NCI-H345 treated with DMSO at 0.1 percent for 48 hours (cell line): ENCODE measurements around the gene WHRN.

Source experiments
- DNase-seq: peaks from one replicate; lab custom pipeline; 2025; ENCODE audit not compliant: unreplicated experiment; lab: John Stamatoyannopoulos, UW

WHRN gene

GRCh38 chr9:114505187-114506081, at the start of gene WHRN:
TSS of gene WHRN (minus strand) at chr9:114505473. CDS start at chr9:114504801, 672 bp downstream.
- peak; percentile 88 for DNase-seq

GRCh38 chr9:114553202-114553601, 47.9 kb upstream of the WHRN start:
- no peak for DNase-seq

DNA sequence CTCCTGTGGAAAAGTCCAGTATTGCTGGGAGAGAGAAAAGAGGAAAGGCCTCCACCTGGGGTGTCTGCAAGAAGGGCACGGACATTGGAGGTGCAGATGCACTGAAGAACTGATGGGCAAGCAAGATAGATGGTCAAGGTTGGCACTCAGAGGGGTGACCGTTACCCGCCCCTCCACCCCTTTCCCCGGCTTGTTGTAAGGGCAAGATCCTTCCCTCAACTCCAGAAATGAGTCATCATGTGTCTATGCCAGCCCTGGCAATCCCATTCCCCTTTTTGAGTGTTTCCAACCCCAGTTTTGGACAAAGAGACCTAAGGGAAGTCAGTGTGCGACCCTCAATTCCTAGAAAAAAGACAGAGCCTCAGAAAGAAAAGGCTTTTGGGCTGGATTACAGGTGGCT, 47.4 kb upstream of the WHRN start:
- no peak for DNase-seq

DNA sequence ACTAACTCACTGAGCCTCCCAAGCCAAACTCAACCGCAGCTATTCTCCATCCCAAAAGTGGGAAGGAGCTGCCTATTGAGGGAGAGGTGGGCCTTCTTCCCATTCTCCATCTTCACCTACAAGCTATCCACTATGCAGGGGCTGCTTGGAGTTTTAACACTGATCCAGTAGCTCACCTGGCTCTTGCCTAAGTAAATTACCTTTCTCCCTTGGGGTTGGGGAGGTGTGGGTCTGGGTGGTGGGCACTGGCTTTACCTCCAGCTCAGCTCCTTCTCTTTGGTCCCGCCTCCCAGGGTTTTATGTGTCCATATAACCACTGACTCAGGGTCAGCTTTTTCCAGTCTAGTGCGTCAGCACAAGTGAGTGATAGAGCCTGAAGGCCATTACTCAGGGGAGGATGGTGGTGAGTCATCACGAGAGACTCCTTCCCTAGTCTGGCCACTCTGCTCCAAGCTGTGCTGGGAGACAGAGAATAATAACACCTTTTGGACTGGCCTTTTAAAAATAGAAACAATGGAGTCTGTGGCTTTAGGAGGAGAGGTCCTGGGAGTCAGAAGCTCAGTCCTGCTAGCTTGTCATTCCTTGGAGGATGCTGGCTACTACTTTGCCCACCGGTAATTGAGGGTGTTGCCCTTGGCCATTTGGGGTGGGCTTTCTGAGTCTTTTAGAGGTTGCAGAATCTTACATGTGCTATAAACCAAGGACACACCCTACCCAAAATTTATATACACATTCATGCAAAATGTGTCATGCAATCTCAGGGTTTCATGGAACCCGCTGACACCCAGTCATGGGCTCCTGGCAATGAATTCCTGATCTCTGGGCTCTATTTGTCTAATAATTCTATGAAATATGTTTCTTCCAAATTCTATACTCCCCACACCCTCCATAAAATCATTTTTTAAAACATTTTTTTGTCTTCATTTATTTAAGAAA, 46.7 kb upstream of the WHRN start:
- DNase-seq = no peak

DNA sequence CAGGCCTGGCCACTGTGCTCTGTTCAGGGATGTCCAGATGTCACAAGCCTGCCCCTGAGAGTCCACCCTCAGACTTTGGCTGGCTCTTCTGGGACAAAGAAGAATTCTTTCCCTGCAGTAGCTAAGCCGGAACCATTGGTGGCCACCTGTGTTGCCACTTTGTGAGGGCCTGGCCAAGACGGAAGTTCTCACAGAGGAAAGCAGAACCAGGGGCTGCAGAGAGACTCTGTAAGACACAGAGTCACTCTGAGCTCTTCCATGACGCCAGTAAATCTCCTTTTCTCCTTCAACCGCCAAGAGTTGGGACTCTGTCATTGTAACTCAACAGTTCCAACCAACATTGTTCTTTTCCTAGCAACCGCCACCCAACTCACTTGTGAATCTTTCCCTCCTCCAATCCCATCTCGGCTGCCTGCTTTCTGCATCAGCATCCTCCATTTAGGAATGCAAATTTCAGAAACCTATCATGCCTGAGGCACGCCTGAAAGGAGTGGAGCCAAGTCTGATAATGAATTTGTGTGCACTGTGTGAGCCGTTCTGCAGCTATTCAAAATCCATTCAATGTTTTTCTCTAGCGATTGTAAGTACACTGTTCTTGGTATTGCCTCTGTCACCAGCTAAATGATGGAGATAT, 44.5 kb upstream of the WHRN start:
- DNase-seq = no peak

- DNase-seq = no peak
Observed at GRCh38 chr9:114546851-114547250, 41.6 kb upstream of the WHRN start.

GRCh38 chr9:114545055-114545454, 39.8 kb upstream of the WHRN start:
- DNase-seq = no peak

GRCh38 chr9:114539701-114540380, 34.6 kb upstream of the WHRN start:
- DNase-seq = no peak

DNA sequence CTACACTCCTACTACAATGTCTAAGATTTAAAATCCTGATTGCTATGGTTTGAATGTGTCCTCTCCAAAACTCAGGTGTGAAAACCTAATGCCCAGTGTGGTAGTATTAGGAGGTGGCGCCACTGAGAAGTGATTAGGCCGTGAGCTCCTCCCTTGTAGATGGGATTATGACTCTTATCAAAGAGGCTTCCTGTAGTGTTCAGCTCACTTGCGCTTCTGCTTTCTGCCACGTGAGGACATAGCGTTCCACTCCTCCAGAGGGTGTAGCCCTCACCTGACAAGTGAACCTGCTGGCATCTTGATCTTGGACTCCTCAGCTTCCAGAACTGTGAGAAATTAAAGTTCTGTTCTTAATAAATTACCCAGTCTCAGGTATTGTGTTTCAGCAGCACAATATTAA, 33.0 kb upstream of the WHRN start:
- DNase-seq = no peak

DNA sequence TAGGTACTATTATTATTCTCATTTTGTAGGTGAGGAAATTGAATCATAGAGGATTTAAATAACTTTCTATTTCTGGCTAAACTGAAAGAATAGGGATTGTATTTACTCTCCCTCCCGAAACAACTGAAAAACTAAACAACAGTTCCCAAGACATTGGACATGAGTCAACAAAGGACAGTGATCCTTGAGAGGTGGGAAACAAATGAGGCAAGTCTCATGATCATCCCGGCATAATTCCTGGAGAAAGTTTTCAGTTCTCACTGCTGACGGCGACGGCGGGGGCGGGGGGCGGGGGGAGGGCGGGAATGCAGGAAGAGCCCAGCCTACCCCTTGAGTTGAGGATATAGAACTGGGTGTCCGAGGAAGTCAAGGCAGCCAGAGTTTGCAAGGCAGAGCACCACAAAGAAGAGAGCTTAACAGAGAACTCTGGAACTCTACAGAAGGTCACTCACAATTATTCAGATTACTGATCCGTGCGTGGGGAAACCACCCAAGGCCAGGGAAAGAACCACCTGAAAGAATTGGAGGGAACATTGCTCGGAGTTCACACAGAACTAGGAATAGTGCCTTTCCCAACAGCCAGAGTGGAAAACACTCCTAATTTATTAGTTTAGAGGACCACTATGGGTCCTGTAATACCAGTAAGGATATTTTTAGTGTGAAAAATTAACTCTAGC, 27.4 kb upstream of the WHRN start:
- DNase-seq = no peak

DNA sequence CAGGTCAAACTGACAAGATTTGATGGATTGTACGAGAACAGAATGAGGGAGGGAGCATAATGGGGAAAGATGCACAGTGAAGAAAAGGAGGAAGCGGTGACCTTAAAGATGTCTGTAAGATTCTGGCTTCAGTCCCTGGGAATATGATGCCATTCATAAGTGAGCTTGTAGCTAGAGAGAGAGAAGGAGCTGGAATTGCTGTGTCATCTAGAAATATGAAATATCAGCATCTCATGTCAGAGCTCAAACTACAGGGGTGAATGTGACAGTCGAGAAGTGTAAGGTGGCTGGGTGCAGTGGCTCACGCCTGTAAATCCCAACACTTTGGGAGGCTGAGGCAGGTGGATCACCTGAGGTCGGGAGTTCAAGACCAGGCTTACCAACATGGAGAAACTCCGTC, 24.0 kb upstream of the WHRN start:
- no peak for DNase-seq

- no peak for DNase-seq
Observed at GRCh38 chr9:114526807-114527206, 21.5 kb upstream of the WHRN start.

DNA sequence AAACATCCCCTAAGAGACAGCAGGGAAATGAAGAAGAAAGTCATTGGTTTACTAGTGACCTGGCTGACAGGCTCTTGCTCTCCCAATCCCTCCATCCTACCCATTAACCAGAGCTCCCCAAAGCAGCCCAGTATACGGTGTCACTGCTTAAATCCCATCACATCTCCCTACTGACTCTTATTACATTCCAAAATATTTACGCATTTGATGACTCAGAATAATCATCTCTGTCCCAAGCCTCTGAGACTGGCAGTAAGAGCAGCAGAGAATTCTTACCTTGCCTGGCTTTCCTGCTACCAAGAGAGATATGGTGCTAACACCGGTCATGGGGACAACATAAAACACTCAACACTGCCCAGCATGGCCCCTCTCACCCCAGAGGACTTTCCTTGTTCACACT, 20.2 kb upstream of the WHRN start:
- DNase-seq = no peak

DNA sequence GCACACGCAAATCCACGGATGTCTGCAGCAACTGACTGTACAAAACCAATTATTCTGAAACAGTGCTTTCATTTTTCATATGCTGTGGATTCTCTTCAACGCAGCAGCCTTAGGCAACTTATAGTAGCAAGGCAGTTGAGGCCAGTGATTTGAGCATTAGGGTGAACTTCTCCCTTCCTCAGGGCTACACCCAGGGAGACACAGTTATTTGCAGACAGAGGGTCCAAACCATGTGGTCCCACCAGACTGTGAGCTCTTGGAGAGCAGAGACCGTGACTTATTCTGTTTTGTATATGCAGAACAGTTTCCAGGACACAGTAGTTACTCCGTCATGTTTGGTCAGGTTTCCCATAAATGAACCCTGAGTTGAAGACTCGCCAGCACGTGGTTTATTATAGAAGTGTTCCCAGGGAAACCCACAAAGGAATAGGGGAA, 19.0 kb upstream of the WHRN start:
- no peak for DNase-seq

DNA sequence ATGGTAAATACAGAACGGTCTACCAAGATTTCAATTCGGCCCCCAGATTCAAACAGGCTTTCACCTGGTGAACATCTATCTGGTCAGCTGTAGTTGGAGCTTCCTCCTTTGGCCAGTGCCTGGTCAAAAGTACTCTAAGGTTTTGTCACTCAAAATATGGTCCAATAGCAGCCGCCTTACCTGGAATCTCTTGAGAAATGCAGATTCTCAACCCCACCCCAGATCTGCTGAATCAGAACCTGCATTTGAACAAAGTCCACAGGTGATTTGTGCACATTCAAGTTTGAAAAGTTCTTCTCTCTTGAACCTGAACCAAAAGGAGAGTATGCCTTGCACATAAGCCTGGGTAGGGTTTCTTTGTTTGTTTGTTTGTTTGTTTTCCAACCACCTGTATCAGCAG, 17.6 kb upstream of the WHRN start:
- DNase-seq = no peak

DNA sequence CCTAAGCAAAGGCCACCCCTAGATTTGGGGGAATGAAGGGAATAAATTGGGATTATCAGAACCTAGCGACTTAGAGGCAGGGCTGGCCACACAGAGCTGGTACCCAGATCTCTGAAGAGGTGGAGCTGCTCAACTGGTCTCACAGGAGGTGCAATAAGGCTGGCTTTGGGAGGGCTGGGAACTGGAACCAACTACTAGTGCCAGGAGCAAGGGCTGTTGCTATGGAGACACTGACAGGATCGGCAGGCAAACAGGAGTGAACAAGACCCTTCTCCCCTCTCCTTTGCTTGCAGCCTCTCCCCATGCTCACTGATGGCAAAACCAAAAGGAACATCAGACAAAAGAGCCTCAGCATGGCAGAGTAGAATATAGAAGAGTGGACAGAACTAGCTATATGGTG, 17.0 kb upstream of the WHRN start:
- DNase-seq = no peak

DNA sequence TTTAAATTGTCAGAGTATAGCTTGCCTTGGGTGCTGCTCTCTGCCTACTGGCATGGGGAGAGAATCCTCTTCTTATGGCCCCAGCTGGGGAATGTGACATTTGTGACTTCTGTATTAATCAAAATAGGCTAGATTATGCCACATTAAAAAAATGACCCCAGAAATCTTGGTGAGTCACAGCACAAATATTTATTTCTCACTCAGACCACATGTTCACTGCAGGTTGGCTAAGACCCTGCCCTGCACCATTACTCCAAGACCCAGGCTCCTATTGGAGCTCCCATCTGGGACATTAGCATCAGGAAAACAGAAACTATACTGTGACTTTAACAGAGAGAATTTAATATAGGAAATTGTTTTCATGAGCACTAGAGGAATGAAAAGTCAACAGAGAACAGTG, 16.6 kb upstream of the WHRN start:
- DNase-seq = no peak

- DNase-seq = no peak
Observed at GRCh38 chr9:114518599-114519022, 13.3 kb upstream of the WHRN start.

- no peak for DNase-seq
Observed at GRCh38 chr9:114518120-114518519, 12.8 kb upstream of the WHRN start.

DNA sequence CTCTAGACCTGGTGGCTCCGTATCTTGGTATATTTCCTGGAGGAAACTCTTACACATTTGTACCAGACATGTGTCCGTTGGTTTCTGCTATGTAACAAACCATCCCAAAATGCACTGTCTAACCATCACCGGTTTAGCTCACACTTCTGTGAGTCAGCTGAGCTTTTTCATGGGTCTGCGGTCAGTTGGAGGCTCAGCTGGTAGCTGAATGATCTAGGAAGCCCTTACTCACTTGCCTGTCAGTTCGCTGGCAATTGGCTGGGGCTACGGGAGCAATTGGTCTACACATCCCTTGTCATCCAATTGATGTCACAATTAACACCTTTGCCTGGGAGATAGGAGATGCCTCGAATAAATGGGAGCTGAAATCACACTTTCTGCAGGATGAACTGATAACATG, 11.6 kb upstream of the WHRN start:
- DNase-seq = no peak
